ENCODE data around the gene EHBP1. TPM values are rescaled to one million over a fixed set of nuclear protein-coding genes. Genes with fewer than 3 reads are reported as not detected.

Gene EHBP1
- total and polyA plus RNA-seq, 2 experiments from 2014 or later: 27.2 to 47.9 TPM

DNA sequence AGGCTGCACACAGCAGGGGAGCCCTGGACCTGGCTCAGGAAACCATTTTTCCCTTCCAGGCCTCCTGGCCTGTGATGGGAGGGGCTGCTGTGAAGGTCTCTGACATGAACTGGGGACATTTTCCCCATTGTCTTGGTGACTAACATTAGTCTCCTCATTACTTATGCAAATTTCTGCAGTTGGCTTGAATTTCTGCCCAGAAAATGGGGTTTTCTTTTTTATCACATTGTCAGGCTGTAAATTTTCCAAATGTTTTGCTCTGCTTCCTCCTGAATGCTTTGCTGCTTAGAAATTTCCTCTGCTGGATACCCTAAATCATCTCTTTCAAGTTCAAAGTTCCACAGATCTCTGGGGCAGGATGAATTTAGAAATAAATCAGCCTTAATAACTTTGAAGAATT, 78.2 kb downstream of the EHBP1 start:
- Histone ChIP-seq H3F3A (replicated peaks; ENCODE audit: low read depth) (no peaks in the 10 kb centered on the region), H3K9me2 (ENCODE audit: insufficient read depth) (no peaks in the 10 kb centered on the region), H3K27ac (ENCODE audit: low read depth) (no peak overlapping the region), H3K36me3 (ENCODE audit: insufficient read depth) (no peaks in the 10 kb centered on the region), H3K27me3 (ENCODE audit: insufficient read depth) (no peaks in the 10 kb centered on the region), H3K4me3 (no peak overlapping the region), H3K4me2 (no peak overlapping the region), H3K79me2 (replicated peaks; ENCODE audit: insufficient read depth) (0 out of 2 replicates have a peak, but pooled peaks cover 2% of the 10 kb centered on the region), H4K20me1 (replicated peaks; ENCODE audit: insufficient read depth) (peaks cover 3% of the 10 kb centered on the region; the same call in 1 of the 2 replicates), H3K4me1 (ENCODE audit: insufficient read depth) (no peaks in the 10 kb centered on the region; the same call in 1 of the 2 replicates), H2AFZ (no peak overlapping the region)
- peaks cover 16% of the 10 kb centered on the region for H3K9me3 Mint-ChIP-seq
- H3K4me3 Mint-ChIP-seq: no peak overlapping the region
- H3K27ac Mint-ChIP-seq: no peak overlapping the region
- TF ChIP-seq ETS1 (IDR thresholded peaks at IDR 0.05) (no peak), ZNF114 (CRISPR knock-in tag; IDR thresholded peaks at IDR 0.05) (no peak), ZNF331 (CRISPR knock-in tag; IDR thresholded peaks at IDR 0.05; ENCODE audit: low read depth) (no peak), POLR2AphosphoS5 (IDR thresholded peaks at IDR 0.05; ENCODE audit: low read depth) (no peak), EZH2 (IDR thresholded peaks at IDR 0.05; ENCODE audit: low read depth, unreplicated experiment) (no peak), CREB1 (CRISPR knock-in tag; IDR thresholded peaks at IDR 0.05; ENCODE audit: low read depth) (no peak), NANOG (IDR thresholded peaks at IDR 0.05; ENCODE audit: borderline replicate concordance) (no peak), REST (IDR thresholded peaks at IDR 0.05; ENCODE audit: unreplicated experiment) (no peak), JUNB (IDR thresholded peaks at IDR 0.05; ENCODE audit: unreplicated experiment) (no peak)
- TF ChIP-seq, protein P1, sequence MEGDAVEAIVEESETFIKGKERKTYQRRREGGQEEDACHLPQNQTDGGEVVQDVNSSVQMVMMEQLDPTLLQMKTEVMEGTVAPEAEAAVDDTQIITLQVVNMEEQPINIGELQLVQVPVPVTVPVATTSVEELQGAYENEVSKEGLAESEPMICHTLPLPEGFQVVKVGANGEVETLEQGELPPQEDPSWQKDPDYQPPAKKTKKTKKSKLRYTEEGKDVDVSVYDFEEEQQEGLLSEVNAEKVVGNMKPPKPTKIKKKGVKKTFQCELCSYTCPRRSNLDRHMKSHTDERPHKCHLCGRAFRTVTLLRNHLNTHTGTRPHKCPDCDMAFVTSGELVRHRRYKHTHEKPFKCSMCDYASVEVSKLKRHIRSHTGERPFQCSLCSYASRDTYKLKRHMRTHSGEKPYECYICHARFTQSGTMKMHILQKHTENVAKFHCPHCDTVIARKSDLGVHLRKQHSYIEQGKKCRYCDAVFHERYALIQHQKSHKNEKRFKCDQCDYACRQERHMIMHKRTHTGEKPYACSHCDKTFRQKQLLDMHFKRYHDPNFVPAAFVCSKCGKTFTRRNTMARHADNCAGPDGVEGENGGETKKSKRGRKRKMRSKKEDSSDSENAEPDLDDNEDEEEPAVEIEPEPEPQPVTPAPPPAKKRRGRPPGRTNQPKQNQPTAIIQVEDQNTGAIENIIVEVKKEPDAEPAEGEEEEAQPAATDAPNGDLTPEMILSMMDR (conservative IDR thresholded peaks at IDR 0.05; ENCODE audit: low read depth in 2 of 2): no peak
- TF ChIP-seq, protein P2, sequence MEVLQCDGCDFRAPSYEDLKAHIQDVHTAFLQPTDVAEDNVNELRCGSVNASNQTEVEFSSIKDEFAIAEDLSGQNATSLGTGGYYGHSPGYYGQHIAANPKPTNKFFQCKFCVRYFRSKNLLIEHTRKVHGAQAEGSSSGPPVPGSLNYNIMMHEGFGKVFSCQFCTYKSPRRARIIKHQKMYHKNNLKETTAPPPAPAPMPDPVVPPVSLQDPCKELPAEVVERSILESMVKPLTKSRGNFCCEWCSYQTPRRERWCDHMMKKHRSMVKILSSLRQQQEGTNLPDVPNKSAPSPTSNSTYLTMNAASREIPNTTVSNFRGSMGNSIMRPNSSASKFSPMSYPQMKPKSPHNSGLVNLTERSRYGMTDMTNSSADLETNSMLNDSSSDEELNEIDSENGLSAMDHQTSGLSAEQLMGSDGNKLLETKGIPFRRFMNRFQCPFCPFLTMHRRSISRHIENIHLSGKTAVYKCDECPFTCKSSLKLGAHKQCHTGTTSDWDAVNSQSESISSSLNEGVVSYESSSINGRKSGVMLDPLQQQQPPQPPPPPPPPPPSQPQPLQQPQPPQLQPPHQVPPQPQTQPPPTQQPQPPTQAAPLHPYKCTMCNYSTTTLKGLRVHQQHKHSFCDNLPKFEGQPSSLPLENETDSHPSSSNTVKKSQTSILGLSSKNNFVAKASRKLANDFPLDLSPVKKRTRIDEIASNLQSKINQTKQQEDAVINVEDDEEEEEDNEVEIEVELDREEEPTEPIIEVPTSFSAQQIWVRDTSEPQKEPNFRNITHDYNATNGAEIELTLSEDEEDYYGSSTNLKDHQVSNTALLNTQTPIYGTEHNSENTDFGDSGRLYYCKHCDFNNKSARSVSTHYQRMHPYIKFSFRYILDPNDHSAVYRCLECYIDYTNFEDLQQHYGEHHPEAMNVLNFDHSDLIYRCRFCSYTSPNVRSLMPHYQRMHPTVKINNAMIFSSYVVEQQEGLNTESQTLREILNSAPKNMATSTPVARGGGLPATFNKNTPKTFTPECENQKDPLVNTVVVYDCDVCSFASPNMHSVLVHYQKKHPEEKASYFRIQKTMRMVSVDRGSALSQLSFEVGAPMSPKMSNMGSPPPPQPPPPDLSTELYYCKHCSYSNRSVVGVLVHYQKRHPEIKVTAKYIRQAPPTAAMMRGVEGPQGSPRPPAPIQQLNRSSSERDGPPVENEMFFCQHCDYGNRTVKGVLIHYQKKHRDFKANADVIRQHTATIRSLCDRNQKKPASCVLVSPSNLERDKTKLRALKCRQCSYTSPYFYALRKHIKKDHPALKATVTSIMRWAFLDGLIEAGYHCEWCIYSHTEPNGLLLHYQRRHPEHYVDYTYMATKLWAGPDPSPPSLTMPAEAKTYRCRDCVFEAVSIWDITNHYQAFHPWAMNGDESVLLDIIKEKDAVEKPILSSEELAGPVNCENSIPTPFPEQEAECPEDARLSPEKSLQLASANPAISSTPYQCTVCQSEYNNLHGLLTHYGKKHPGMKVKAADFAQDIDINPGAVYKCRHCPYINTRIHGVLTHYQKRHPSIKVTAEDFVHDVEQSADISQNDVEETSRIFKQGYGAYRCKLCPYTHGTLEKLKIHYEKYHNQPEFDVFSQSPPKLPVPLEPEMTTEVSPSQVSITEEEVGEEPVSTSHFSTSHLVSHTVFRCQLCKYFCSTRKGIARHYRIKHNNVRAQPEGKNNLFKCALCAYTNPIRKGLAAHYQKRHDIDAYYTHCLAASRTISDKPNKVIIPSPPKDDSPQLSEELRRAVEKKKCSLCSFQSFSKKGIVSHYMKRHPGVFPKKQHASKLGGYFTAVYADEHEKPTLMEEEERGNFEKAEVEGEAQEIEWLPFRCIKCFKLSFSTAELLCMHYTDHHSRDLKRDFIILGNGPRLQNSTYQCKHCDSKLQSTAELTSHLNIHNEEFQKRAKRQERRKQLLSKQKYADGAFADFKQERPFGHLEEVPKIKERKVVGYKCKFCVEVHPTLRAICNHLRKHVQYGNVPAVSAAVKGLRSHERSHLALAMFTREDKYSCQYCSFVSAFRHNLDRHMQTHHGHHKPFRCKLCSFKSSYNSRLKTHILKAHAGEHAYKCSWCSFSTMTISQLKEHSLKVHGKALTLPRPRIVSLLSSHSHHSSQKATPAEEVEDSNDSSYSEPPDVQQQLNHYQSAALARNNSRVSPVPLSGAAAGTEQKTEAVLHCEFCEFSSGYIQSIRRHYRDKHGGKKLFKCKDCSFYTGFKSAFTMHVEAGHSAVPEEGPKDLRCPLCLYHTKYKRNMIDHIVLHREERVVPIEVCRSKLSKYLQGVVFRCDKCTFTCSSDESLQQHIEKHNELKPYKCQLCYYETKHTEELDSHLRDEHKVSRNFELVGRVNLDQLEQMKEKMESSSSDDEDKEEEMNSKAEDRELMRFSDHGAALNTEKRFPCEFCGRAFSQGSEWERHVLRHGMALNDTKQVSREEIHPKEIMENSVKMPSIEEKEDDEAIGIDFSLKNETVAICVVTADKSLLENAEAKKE (CRISPR knock-in tag; IDR thresholded peaks at IDR 0.05): no peak
- H3K36me3 Mint-ChIP-seq (ENCODE audit: low read depth): peaks cover 24% of the 10 kb centered on the region
- H3K27me3 Mint-ChIP-seq (ENCODE audit: insufficient read depth, low read depth, poor library complexity): no peaks in the 10 kb centered on the region
- no peak for ATAC-seq
- no peak for DNase-seq (ENCODE audit: low spot score)
- H3K4me1 Mint-ChIP-seq: peaks cover 8% of the 10 kb centered on the region

Data from GM23338 (cell line).